Panc1 (cell line): ENCODE measurements around the gene DRAM1. TPM values are rescaled to one million over a fixed set of nuclear protein-coding genes. Genes with fewer than 3 reads are reported as not detected.

Experiments
- ATAC-seq: fragments of 200-7000 bp; cut with Tn5 transposase; 2 replicates; pipeline ENCODE4 v1.9.1; 2020; ENCODE audit warnings: mild to moderate bottlenecking, moderate library complexity
- BruUV-seq: library from RNA; stranded (reverse); fragments of 400-500 nt; replicated peaks from 2 replicates; lab custom pipeline; 2021; lab: Mats Ljungman, UMichigan
- CTCF ChIA-PET: fragments of 300-600 bp; sonication (Branson Sonifier 250); formaldehyde crosslinking; loops from one replicate; lab custom pipeline; 2022; ENCODE audit warnings: antibody characterized with exemption; lab: Charles Lee
- POLR2A ChIA-PET: fragments of 300-600 bp; sonication (Branson Sonifier 250); formaldehyde crosslinking; loops from one replicate; lab custom pipeline; 2022; ENCODE audit warnings: antibody characterized with exemption; lab: Charles Lee
- DNase-seq: peaks from one replicate; pipeline ENCODE4 v3.0.0-alpha.2; 2010; ENCODE audit warnings: low read depth, low spot score
- H3K27ac ChIP-seq: 2 replicates; pipeline ENCODE4 v1.5.1; 2011; ENCODE audit warnings: mild to moderate bottlenecking, low read length, inconsistent platforms
- H3K27me3 ChIP-seq: fragments of 200-500 bp; sonication (Bioruptor generic); 2 replicates; pipeline ENCODE4 v1.6.0; 2014; ENCODE audit warnings: low read length, inconsistent platforms; ENCODE audit not compliant: control insufficient read depth, insufficient read depth
- H3K36me3 ChIP-seq: fragments of 200-500 bp; sonication (Bioruptor generic); 2 replicates; pipeline ENCODE4 v1.5.1; 2014; ENCODE audit warnings: inconsistent platforms, mild to moderate bottlenecking, low read length, moderate library complexity; ENCODE audit not compliant: control insufficient read depth, insufficient read depth
- H3K4me1 ChIP-seq: 2 replicates; pipeline ENCODE4 v1.5.1; 2011; ENCODE audit warnings: inconsistent platforms, mild to moderate bottlenecking, low read length, moderate library complexity; ENCODE audit not compliant: control insufficient read depth, insufficient read depth
- H3K4me3 ChIP-seq, 2 experiments: 2 replicates each; pipeline ENCODE4 v1.5.1; 2011 to 2012; ENCODE audit warnings: low read depth in 2 of 2, low read length in 2 of 2, mild to moderate bottlenecking in 2 of 2, inconsistent platforms in 1 of 2, moderate library complexity in 1 of 2
- H3K9me3 ChIP-seq: fragments of 200-500 bp; sonication (Bioruptor generic); 2 replicates; pipeline ENCODE4 v1.5.1; 2014; ENCODE audit warnings: low read depth, mild to moderate bottlenecking, inconsistent platforms, low read length, moderate library complexity; ENCODE audit not compliant: control insufficient read depth, insufficient read depth
- CTCF ChIP-seq: fragments of 450-650 bp; IDR thresholded peaks from 2 replicates; pipeline ENCODE4 v1.5.1; 2017; ENCODE audit warnings: mild to moderate bottlenecking
- POLR2AphosphoS5 ChIP-seq: IDR thresholded peaks from 2 replicates; pipeline ENCODE4 v1.6.1; 2012; ENCODE audit warnings: mild to moderate bottlenecking, low read depth, low read length, moderate library complexity
- REST ChIP-seq, 2 experiments: IDR thresholded peaks; 2 replicates each; pipeline ENCODE4 v1.6.1; 2011 to 2012; ENCODE audit warnings: low read depth in 2 of 2, control low read depth in 1 of 2, low read length in 1 of 2, mild to moderate bottlenecking in 1 of 2, moderate library complexity in 1 of 2; ENCODE audit not compliant: insufficient read depth in 1 of 2
- SIN3A ChIP-seq: IDR thresholded peaks from 2 replicates; pipeline ENCODE4 v1.6.1; 2012; ENCODE audit warnings: low read depth, mild to moderate bottlenecking, low read length, moderate library complexity, borderline replicate concordance; ENCODE audit not compliant: insufficient read depth
- TCF7L2 ChIP-seq: IDR thresholded peaks from 2 replicates; pipeline ENCODE4 v1.6.1; 2011; ENCODE audit warnings: mild to moderate bottlenecking, low read depth, low read length, inconsistent platforms
- in situ Hi-C: cut with HindIII; loops from 2 replicates; pipeline ENCODE4 v1.10.0; 2016; ENCODE audit warnings: low sequenced_read_pairs, low pct_unique_long_range_greater_than_20kb
- intact Hi-C: fragments of 100-400 bp; cut with micrococcal nuclease; formaldehyde crosslinking; loops from one replicate; pipeline ENCODE4 v1.10.0; 2022; ENCODE audit not compliant: unreplicated experiment
- total RNA-seq: library from RNA; stranded (reverse); gene quantifications from one replicate; pipeline ENCODE4 v1.2.1, GENCODE V29; 2021; ENCODE audit not compliant: unreplicated experiment

Gene DRAM1
- total RNA-seq, 1 experiment from 2014 or later, result 19.2 TPM

GRCh38 chr12:101878243-101878821, 952 bp downstream of the DRAM1 start:
- no peak for DNase-seq
- peak overlapping the region; percentile 79 to 93 for H3K4me3 ChIP-seq
- TF ChIP-seq REST (IDR thresholded peaks at IDR 0.05; ENCODE audit: insufficient read depth in 1 of 2, low read depth in 2 of 2, low read length in 1 of 2), result no peak
- TF ChIP-seq CTCF, result no peak
- TF ChIP-seq SIN3A, result no peak
- in situ Hi-C loops, result no loop called here
- H3K36me3 ChIP-seq, result no peaks in the 10 kb centered on the region
- H3K27ac ChIP-seq, result peak overlapping the region; percentile 80
- ATAC-seq, result 0 out of 2 replicates have a peak, but pooled peaks have one; percentile 3
- intact Hi-C loops, result no loop called here
- no peaks in the 10 kb centered on the region for H3K4me1 ChIP-seq
- H3K27me3 ChIP-seq, result no peaks in the 10 kb centered on the region
- H3K9me3 ChIP-seq, result no peaks in the 10 kb centered on the region
- CTCF ChIA-PET, result no interaction called here
- POLR2A ChIA-PET, result no interaction called here
- TSS peak; percentile 79 for BruUV-seq

- Histone ChIP-seq H3K9me3 (no peaks in the 10 kb centered on the region), H3K4me1 (no peaks in the 10 kb centered on the region), H3K4me3 (no peak overlapping the region), H3K36me3 (no peaks in the 10 kb centered on the region), H3K27ac (no peak overlapping the region), H3K27me3 (no peaks in the 10 kb centered on the region)
- ATAC-seq, result no peak
- POLR2A ChIA-PET, result no interaction called here
- DNase-seq, result no peak
- CTCF ChIA-PET, result no interaction called here
- no peak for TF ChIP-seq TCF7L2
- TF ChIP-seq CTCF, result no peak
- TF ChIP-seq POLR2AphosphoS5, result no peak
- intact Hi-C loops, result no loop called here
- in situ Hi-C loops, result no loop called here
- no TSS peak for BruUV-seq
These were observed 3.4 kb downstream of the DRAM1 start for GRCh38 chr12:101880769-101881168.
